GM10266 (cell line): ENCODE data around the gene GNB5.

Source experiments
- DNase-seq: peaks from one replicate; pipeline ENCODE4 v3.0.0; 2012; ENCODE audit errors: extremely low spot score
- CTCF ChIP-seq: IDR thresholded peaks from 2 replicates; pipeline ENCODE4 v1.5.1; 2012; ENCODE audit warnings: mild to moderate bottlenecking, low read depth; ENCODE audit not compliant: control insufficient read depth, insufficient read depth; ENCODE audit errors: missing control alignments

Gene GNB5

GRCh38 chr15:52220251-52220650 lies 29.1 kb upstream of the GNB5 start:
- no peak for DNase-seq
- TF ChIP-seq CTCF = no peak

GRCh38 chr15:52218816-52219215 lies 27.6 kb upstream of the GNB5 start:
- DNase-seq = no peak

GRCh38 chr15:52218371-52218770 lies 27.2 kb upstream of the GNB5 start:
- no peak for TF ChIP-seq CTCF
- no peak for DNase-seq

More at GRCh38 chr15:52218816-52219215, 27.6 kb upstream of the GNB5 start:
- TF ChIP-seq CTCF = no peak

GRCh38 chr15:52217186-52217585 lies 26.0 kb upstream of the GNB5 start:
- DNase-seq = no peak
- TF ChIP-seq CTCF = peak; percentile 47

GRCh38 chr15:52214553-52214952 lies 23.4 kb upstream of the GNB5 start:
- no peak for TF ChIP-seq CTCF
- DNase-seq = no peak

GRCh38 chr15:52213206-52213605 lies 22.0 kb upstream of the GNB5 start:
- TF ChIP-seq CTCF = no peak
- DNase-seq = no peak

GRCh38 chr15:52208306-52208946 lies 17.2 kb upstream of the GNB5 start:
- peak; percentile 80 for TF ChIP-seq CTCF
- peak; percentile 67 for DNase-seq
